Fibroblast of peridontal ligament (primary cell): ENCODE measurements around the gene C22orf23.

ENCODE experiments used
- DNase-seq: peaks from one replicate; pipeline ENCODE4 v3.0.0-alpha.2; 2010; ENCODE audit errors: extremely low read depth

C22orf23 gene

DNA sequence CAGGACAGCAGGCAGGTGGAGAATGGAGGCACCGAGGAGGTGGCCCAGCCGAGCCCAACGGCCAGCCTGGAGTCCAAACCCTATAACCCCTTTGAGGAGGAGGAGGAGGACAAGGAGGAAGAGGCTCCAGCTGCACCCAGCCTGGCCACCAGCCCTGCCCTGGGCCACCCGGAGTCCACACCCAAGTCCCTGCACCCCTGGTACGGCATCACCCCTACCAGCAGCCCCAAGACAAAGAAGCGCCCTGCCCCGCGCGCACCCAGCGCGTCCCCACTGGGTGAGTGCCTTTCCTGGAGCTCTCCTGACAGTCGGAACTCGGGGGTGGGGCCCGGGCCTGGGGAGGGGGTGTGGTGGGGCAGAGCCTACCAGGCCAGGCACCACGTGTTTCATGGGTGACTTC lies 27.6 kb downstream of the C22orf23 start:
- no peak for DNase-seq

- no peak for DNase-seq
These were observed 28.1 kb downstream of the C22orf23 start for GRCh38 chr22:37925330-37925729.

DNA sequence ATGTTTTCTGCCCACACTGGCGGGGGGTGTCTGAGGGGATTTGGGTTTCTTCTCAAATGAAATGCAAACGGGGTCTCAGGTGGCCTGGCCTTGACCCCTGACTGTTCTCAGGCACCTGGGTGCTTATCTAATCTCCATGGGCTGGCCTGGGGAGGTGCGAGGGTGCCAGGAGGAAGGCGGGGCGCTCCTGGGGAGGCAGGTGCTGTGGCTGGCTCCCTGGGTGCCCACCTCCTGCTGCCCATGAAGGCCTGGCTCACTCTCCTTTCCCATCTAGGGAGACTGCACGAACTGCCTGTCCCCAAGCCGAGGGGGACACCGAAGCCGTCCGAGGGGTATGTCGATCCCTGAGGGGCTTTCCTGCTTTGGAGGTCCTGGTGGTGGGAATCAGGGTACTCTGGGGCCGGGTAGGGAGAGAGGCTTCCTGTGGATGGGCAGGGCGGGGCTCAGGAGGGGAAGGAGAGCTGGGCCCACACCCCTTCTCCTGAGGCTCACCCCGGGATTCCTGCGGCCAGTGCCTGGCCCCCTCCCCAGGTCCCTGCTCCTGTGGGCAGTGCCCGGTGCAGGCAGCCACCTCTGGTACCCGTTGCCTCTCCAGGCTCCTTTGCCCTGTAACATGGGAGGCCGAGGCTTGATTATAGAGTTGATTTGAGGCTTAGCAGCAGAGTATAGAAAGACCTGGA lies 28.9 kb downstream of the C22orf23 start:
- DNase-seq: no peak

DNA sequence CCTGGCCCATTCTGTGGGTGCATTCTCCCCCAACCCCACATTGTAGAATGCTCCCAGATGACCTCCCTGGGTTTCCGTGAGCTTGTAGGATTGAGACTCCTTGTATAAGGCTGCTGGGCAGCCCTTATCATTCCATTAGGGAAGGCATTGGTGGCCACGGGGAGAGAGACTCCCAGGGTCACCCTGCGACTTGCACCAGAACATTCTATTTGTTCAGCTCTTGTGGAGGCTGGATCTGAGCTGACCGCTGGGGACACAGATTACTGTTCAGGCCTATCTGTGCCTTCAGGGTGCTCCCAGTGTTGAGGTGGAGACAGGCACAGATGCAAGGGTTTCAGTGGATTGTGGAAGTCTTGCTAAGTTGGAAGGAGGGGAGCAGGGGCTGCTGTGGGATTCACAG lies 29.5 kb downstream of the C22orf23 start:
- no peak for DNase-seq

DNA sequence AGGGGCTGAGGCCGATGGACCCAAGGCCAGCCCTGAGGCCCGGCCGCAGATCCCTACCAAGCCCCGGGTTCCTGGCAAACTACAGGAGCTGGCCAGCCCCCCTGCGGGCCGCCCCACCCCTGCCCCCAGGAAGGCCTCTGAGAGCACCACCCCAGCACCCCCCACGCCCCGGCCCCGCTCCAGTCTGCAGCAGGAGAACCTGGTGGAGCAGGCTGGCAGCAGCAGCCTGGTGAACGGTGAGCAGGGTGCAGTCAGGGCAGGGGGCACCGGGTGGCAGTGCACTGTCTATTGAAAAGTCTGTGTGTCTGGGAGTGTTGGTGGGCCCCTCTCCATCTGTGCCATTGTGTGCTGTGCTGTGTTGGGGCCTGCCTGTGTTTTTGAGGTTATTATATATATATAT lies 31.2 kb downstream of the C22orf23 start:
- no peak for DNase-seq

- DNase-seq: no peak
These were observed 33.3 kb downstream of the C22orf23 start for GRCh38 chr22:37920126-37920525.

DNA sequence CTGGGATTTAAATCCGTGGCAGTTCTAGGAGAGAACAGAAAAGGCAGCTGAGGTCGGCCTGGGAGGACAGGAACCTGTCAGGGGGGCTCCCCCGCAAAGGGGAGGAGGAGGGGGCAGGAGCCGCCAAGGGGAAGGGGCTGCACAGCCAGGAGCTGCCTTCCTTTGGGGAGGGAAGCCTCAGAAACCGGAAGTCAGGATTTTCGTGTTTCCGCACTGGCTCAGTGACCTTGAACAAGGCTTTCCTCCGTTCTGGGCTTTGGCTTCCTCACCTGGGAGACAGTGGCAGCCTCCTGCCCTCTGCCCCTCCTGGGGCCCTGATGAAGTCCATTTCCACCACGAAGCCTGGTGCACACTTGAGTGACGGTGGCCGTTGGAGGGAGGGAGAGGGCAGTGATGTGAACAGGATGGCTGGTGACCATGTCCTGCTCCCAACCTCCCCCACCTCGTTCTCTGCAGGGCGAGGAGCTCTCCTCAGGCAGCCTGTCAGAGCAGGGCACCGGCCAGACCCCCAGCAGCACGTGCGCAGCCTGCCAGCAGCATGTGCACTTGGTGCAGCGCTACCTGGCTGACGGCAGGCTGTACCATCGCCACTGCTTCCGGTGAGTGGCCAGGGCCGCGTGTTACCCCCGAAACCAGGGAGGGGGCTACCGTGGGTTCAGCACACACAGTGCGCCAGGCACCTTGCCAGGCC lies 34.7 kb downstream of the C22orf23 start:
- DNase-seq: no peak

- no peak for DNase-seq
These were observed 35.4 kb downstream of the C22orf23 start for GRCh38 chr22:37917874-37918548.

DNA sequence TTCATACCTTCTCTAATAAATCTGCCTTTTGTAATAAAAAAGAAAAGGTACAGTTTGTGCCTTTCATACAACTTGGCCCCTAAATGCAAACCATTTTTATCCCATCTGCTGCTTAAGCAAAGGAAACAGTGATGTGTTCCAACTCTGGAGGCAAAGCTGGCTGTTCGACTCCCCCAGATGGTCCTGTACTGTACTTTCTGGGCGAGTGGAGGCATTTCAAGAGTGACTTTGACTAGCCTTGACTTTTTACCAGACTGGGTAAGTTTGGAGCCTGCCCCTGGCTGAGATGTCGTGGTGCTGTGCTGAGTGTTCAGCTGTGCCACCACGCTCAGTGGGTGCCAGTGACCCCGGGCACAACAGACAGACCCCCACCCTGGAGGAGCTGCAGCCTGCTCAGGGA lies 37.1 kb downstream of the C22orf23 start:
- DNase-seq: no peak

- no peak for DNase-seq
These were observed 40.1 kb downstream of the C22orf23 start for GRCh38 chr22:37913233-37913721.

DNA sequence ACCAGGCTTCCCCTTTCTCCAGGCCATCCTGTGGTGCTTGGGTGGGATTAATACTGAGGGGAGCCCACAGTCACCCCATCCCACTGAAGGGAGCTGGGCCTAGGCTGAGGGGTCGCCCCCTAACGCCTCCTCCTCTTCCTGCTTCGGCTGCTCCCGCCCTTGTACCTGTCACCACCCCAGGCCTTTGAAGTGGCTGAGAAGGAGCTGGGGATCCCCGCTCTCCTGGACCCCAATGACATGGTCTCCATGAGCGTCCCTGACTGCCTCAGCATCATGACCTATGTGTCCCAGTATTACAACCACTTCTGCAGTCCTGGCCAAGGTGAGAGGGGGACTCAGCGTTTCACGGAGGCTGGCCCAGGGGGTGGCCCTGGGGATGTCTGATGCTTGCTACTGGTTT lies 41.2 kb downstream of the C22orf23 start:
- no peak for DNase-seq

GRCh38 chr22:37911697-37912096 lies 41.7 kb downstream of the C22orf23 start:
- DNase-seq: no peak

- DNase-seq: no peak
These were observed 42.3 kb downstream of the C22orf23 start for GRCh38 chr22:37910890-37911672.

DNA sequence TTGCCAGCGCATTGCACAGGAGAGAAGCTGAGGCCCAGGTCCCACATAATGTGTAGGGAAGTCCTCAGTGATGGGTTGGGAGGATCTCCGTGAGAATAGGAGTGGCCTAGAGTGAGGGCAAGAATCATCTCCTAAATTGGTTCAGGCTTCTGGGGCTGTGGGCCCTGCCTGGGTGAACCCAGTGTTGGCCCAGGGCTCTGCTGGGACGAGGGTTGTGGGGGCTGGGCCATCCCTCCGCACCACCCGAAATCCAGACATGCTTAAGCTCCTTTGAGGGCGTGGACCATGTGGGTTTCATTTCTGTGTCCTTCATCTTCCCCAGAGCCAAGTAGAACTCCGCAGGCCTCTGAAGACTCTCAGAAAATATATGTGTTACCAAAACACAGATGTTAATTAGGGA lies 43.6 kb downstream of the C22orf23 start:
- peak; percentile 49 for DNase-seq

GRCh38 chr22:37907036-37907954 lies 46.1 kb downstream of the C22orf23 start:
- DNase-seq: no peak

- DNase-seq: no peak
These were observed 46.9 kb downstream of the C22orf23 start for GRCh38 chr22:37906364-37907008.

DNA sequence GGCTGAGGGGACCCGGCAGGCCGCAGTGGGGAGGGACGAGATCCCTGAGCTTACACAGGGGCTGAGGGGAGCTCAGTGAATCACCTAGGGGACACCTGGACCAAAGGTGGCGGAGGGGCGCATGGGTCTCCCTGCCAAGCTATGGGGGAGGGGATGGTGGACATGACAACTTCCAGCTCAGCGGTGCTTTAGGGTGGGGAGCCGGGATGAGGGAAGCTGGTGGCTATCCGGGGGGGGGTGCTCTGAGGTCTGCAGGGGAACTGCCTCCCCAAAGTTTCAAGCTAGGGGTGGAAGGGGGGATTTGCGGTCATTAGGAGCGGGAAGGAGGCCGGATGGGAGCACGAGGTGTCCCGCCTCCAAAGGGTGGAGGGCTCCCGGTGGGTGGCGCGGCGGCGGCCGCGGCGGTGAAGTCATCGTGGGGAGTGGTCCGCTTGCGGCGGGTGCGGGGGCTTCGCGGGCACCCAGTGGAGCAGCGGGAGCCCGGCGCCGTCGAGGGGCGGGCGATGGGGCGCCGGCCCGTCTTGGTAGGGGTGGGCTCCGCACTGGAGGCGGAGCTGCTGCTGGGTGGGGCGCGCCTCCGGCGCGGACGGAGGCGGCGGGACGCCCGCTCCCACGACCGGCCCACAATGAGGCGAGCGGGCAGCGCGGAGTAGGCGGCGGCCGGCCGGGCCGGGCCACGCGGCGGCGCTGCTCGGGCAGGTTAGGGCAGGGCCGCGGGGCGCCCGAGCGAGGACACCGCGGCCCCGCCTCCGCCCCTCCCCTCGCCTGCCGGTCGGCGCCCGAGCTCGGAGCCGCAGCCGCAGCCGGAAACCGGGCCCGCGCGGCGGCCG lies 47.7 kb downstream of the C22orf23 start, which contains the start of gene MICALL1:
TSS of gene MICALL1 (plus strand) at position 764 of the 830 bp plus-strand sequence. CDS start 126 bp downstream, outside the sequence.
- peak; percentile 46 for DNase-seq

GRCh38 chr22:37904572-37905533 lies 48.5 kb downstream of the C22orf23 start:
- DNase-seq: peak; percentile 99
